Esophagus squamous epithelium (tissue), 5 donors: ENCODE results near the gene ANOS1. TPM values are rescaled to one million over a fixed set of nuclear protein-coding genes. Genes with fewer than 3 reads are reported as not detected.

ENCODE experiments used
- DNase-seq: peaks from one replicate; lab custom pipeline; 2025; lab: John Stamatoyannopoulos, UW
- H3K27ac ChIP-seq, 4 donors: fragments of 200-600 bp; sonication (generic); one replicate each; pipeline ENCODE4 v1.5.1; 2016 to 2019; ENCODE audit warnings: mild to moderate bottlenecking in 1 of 4
- H3K27me3 ChIP-seq, 4 donors: fragments of 200-600 bp; sonication (generic); 1 replicate in 3 of 4; 2 replicates in 1 of 4; pipeline versions ENCODE4 v1.5.1 to v1.6.0; 2017 to 2021; ENCODE audit warnings: antibody characterized with exemption in 1 of 4
- H3K36me3 ChIP-seq, 3 donors: fragments of 200-600 bp; sonication (generic); one replicate each; pipeline ENCODE4 v1.5.1; 2016 to 2019
- H3K4me1 ChIP-seq, 3 donors: fragments of 200-600 bp; sonication (generic); one replicate each; pipeline ENCODE4 v1.5.1; 2017 to 2019
- H3K4me3 ChIP-seq, 4 donors: fragments of 200-600 bp; sonication (generic); 1 replicate in 3 of 4; 2 replicates in 1 of 4; pipeline ENCODE4 v1.5.1; 2016 to 2019; ENCODE audit warnings: mild to moderate bottlenecking in 2 of 4, moderate library complexity in 1 of 4
- H3K9me3 ChIP-seq, 3 donors: fragments of 200-600 bp; sonication (generic); one replicate each; pipeline ENCODE4 v1.5.1; 2016 to 2019
- CTCF ChIP-seq, 6 experiments: fragments of 450-650 bp in 4 of 6; fragments of 200-600 bp in 2 of 6; sonication (generic) in 2 of 6; IDR thresholded peaks; one replicate each; pipeline ENCODE4 v1.5.1; 2016 to 2019; ENCODE audit warnings: antibody characterized with exemption in 6 of 6, mild to moderate bottlenecking in 4 of 6, moderate library complexity in 4 of 6
- POLR2A ChIP-seq, 4 donors: fragments of 450-650 bp; IDR thresholded peaks; one replicate each; pipeline ENCODE4 v1.6.1; 2017; ENCODE audit warnings: antibody characterized with exemption in 4 of 4, mild to moderate bottlenecking in 4 of 4, moderate library complexity in 3 of 4
- WGBS, 2 donors: methylation state at CpG; one replicate each; pipeline ENCODE4 v1.1.5; 2018; 5-methylcytosine and 5-hydroxymethylcytosine counted together
- intact Hi-C: fragments of 100-400 bp; cut with DNase I; formaldehyde crosslinking; loops from one replicate; pipeline ENCODE4 v1.15.0; 2022
- total RNA-seq, 4 donors: library from RNA; depleted of rRNA; stranded (reverse); fragments of >200 nt; gene quantifications; one replicate each; pipeline ENCODE4 v1.1.0, GENCODE V29; 2016
- donor health status: DM: yes; HTN: yes; CAD: no.

The ANOS1 gene
- total RNA-seq, 4 donors from 2014 or later: 1.3 to 3.8 (median 2.1) TPM

- H3K36me3 ChIP-seq: no peaks in the 10 kb centered on the region
- TF ChIP-seq POLR2A (IDR thresholded peaks at IDR 0.05) (no peak), CTCF (IDR thresholded peaks at IDR 0.05) (no peak)
- no peak overlapping the region for H3K4me3 ChIP-seq
- intact Hi-C loops: no loop called here
- DNase-seq: no peak
- H3K4me1 ChIP-seq: no peaks in the 10 kb centered on the region
- no peak overlapping the region for H3K27ac ChIP-seq
- H3K9me3 ChIP-seq: no peaks in the 10 kb centered on the region
- no peaks in the 10 kb centered on the region for H3K27me3 ChIP-seq
Measured at GRCh38 chrX:8636497-8636896, 95.4 kb downstream of the ANOS1 start.

- DNase-seq: no peak
- no peak overlapping the region for H3K27ac ChIP-seq
- WGBS, 2 donors: 87 to 100% methylated on average over 4 to 5 of the region's 5 CpGs
- intact Hi-C loops: no loop called here
- no peak overlapping the region for H3K4me3 ChIP-seq
- no peaks in the 10 kb centered on the region for H3K27me3 ChIP-seq
- no peaks in the 10 kb centered on the region for H3K9me3 ChIP-seq
- no peaks in the 10 kb centered on the region for H3K4me1 ChIP-seq
- no peaks in the 10 kb centered on the region for H3K36me3 ChIP-seq
- TF ChIP-seq POLR2A (IDR thresholded peaks at IDR 0.05): no peak
- TF ChIP-seq CTCF (IDR thresholded peaks at IDR 0.05): no peak
Measured at GRCh38 chrX:8635812-8636211, 96.1 kb downstream of the ANOS1 start.

- WGBS, 2 donors: 20 to 35% methylated on average over 5 to 7 of the region's 7 CpGs
- H3K9me3 ChIP-seq: no peaks in the 10 kb centered on the region
- TF ChIP-seq CTCF (IDR thresholded peaks at IDR 0.05): no peak
- no peak for TF ChIP-seq POLR2A (IDR thresholded peaks at IDR 0.05)
- no peaks in the 10 kb centered on the region for H3K36me3 ChIP-seq
- H3K27me3 ChIP-seq: no peaks in the 10 kb centered on the region
- no peaks in the 10 kb centered on the region for H3K4me1 ChIP-seq
- H3K27ac ChIP-seq: no peak overlapping the region
- no peak overlapping the region for H3K4me3 ChIP-seq
- intact Hi-C loops: no loop called here
- no peak for DNase-seq
Measured at GRCh38 chrX:8632924-8633323, 99.0 kb downstream of the ANOS1 start.

GRCh38 chrX:8629871-8630270 is 102.1 kb downstream of the ANOS1 start:
- 45 to 74% methylated on average over 7 of the region's 7 CpGs for WGBS, 2 donors

GRCh38 chrX:8627796-8628195 is 104.1 kb downstream of the ANOS1 start:
- Histone ChIP-seq H3K4me3 (no peak overlapping the region), H3K27me3 (no peaks in the 10 kb centered on the region), H3K36me3 (no peaks in the 10 kb centered on the region), H3K27ac (no peak overlapping the region), H3K9me3 (no peaks in the 10 kb centered on the region), H3K4me1 (no peaks in the 10 kb centered on the region)
- no peak for TF ChIP-seq POLR2A (IDR thresholded peaks at IDR 0.05)
- no peak for TF ChIP-seq CTCF (IDR thresholded peaks at IDR 0.05)
- intact Hi-C loops: no loop called here
- no peak for DNase-seq

More at GRCh38 chrX:8629871-8630270, 102.1 kb downstream of the ANOS1 start:
- no peak for DNase-seq
- intact Hi-C loops: no loop called here
- H3K4me3 ChIP-seq: no peak overlapping the region
- no peak overlapping the region for H3K27ac ChIP-seq
- TF ChIP-seq POLR2A (IDR thresholded peaks at IDR 0.05): no peak
- TF ChIP-seq CTCF (IDR thresholded peaks at IDR 0.05): no peak
- H3K4me1 ChIP-seq: no peaks in the 10 kb centered on the region
- H3K27me3 ChIP-seq: no peaks in the 10 kb centered on the region
- H3K9me3 ChIP-seq: no peaks in the 10 kb centered on the region
- no peaks in the 10 kb centered on the region for H3K36me3 ChIP-seq
